ENCODE results near the gene CMKLR1. TPM values are rescaled to one million over a fixed set of nuclear protein-coding genes. Genes with fewer than 3 reads are reported as not detected.

The CMKLR1 gene
- total RNA-seq, 1 experiment from 2014 or later = 0.15 TPM

GRCh38 chr12:108333898-108334699, 5.0 kb downstream of the CMKLR1 start:
- CTCF ChIA-PET = no interaction called here

More at GRCh38 chr12:108333898-108334699, 5.0 kb downstream of the CMKLR1 start:
- Histone ChIP-seq H4K20me1 (ENCODE audit: insufficient read depth) (no peaks in the 10 kb centered on the region), H2AFZ (ENCODE audit: low read depth, low read length, poor library complexity, severe bottlenecking) (no peak overlapping the region), H3K9me2 (ENCODE audit: insufficient read depth) (no peaks in the 10 kb centered on the region), H3K4me1 (ENCODE audit: control insufficient read depth in 1 of 2, insufficient read depth in 2 of 2, low read length in 2 of 2) (peaks cover 0 to 4% of the 10 kb centered on the region in 2 experiments; a peak in 1 of 4 replicates), H3K79me2 (ENCODE audit: insufficient read depth, low read length) (no peaks in the 10 kb centered on the region), H3K36me3 (ENCODE audit: control insufficient read depth in 1 of 2, insufficient read depth in 2 of 2, low read length in 2 of 2) (no peaks in the 10 kb centered on the region), H3K4me3 (replicated peaks in 1 of 2; ENCODE audit: low read depth in 1 of 2, low read length in 2 of 2) (no peak overlapping the region), H3K9me3 (ENCODE audit: control insufficient read depth in 1 of 2, insufficient read depth in 1 of 2, low read depth in 1 of 2, low read length in 2 of 2) (no peaks in the 10 kb centered on the region), H3K4me2 (ENCODE audit: low read length) (no peak overlapping the region), H3K27ac (ENCODE audit: low read depth, low read length) (no peak overlapping the region), H3K27me3 (ENCODE audit: insufficient read depth, low read length) (peaks cover 5% of the 10 kb centered on the region; the same call in 1 of the 2 replicates), H3K9ac (ENCODE audit: low read length) (no peak overlapping the region)
- POLR2A ChIA-PET = no interaction called here
- intact Hi-C loops (cut with micrococcal nuclease) = loop anchor here (10.0 kb wide), 1 partner anchor 281 kb away; no protein-coding TSS in a partner anchor
- no TSS peak for BruUV-seq (replicated peaks)
- TF ChIP-seq, protein P1, sequence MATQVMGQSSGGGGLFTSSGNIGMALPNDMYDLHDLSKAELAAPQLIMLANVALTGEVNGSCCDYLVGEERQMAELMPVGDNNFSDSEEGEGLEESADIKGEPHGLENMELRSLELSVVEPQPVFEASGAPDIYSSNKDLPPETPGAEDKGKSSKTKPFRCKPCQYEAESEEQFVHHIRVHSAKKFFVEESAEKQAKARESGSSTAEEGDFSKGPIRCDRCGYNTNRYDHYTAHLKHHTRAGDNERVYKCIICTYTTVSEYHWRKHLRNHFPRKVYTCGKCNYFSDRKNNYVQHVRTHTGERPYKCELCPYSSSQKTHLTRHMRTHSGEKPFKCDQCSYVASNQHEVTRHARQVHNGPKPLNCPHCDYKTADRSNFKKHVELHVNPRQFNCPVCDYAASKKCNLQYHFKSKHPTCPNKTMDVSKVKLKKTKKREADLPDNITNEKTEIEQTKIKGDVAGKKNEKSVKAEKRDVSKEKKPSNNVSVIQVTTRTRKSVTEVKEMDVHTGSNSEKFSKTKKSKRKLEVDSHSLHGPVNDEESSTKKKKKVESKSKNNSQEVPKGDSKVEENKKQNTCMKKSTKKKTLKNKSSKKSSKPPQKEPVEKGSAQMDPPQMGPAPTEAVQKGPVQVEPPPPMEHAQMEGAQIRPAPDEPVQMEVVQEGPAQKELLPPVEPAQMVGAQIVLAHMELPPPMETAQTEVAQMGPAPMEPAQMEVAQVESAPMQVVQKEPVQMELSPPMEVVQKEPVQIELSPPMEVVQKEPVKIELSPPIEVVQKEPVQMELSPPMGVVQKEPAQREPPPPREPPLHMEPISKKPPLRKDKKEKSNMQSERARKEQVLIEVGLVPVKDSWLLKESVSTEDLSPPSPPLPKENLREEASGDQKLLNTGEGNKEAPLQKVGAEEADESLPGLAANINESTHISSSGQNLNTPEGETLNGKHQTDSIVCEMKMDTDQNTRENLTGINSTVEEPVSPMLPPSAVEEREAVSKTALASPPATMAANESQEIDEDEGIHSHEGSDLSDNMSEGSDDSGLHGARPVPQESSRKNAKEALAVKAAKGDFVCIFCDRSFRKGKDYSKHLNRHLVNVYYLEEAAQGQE (IDR thresholded peaks at IDR 0.05; ENCODE audit: low read depth) = no peak
- no peak for TF ChIP-seq MAX (IDR thresholded peaks at IDR 0.05)
- TF ChIP-seq TCF7L2 (IDR thresholded peaks at IDR 0.05; ENCODE audit: borderline replicate concordance, extremely low read depth, insufficient read depth, insufficient read length) = no peak
- TF ChIP-seq POLR2A (IDR thresholded peaks at IDR 0.05; ENCODE audit: borderline replicate concordance, extremely low read depth, insufficient read depth, insufficient read length) = no peak
- RAD21 ChIA-PET (ENCODE audit: low non-redundant PET in 1 of 2, low total read pairs in 2 of 2, uncharacterized antibody in 2 of 2, unreplicated experiment in 2 of 2) = no interaction called here
- no peak for DNase-seq (ENCODE audit: low read depth, low spot score)
- ATAC-seq = no peak
